GM18951 (cell line): ENCODE measurements around the gene DUSP10.

Experiments
- POLR2A ChIP-seq: IDR thresholded peaks from 4 replicates; pipeline ENCODE4 v1.6.1; 2011; ENCODE audit warnings: mild to moderate bottlenecking; ENCODE audit not compliant: insufficient read length, insufficient read depth; ENCODE audit errors: extremely low read depth
- in situ Hi-C: fragments of 300-500 bp; cut with MboI; formaldehyde crosslinking; loops from one replicate; pipeline ENCODE4 v1.12.0; 2022; ENCODE audit warnings: low sequenced_read_pairs, mixed read lengths, inconsistent platforms; ENCODE audit not compliant: unreplicated experiment

The DUSP10 gene

DNA sequence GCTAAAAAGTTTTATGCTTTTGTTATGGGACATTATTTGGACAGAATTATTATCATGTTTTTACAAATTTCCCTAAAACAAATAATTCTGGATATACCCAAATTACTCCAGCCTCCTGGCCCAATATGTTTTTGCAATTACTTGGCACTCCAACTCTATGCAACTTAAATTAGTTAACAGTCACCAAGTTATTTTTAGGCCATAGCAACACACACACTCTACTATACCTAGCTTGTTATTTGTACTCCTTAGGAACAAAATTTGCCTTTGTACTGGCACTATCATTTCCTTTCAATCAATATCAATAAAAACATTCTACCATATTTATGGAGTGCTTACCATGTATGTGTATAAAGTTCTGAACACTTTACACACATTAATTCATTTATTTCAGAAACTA is 7.7 kb downstream of the DUSP10 start:
- in situ Hi-C loops: no loop called here
- no peak for TF ChIP-seq POLR2A

- in situ Hi-C loops: no loop called here
- TF ChIP-seq POLR2A: no peak
These were observed 9.8 kb downstream of the DUSP10 start for GRCh38 chr1:221732052-221732451.

DNA sequence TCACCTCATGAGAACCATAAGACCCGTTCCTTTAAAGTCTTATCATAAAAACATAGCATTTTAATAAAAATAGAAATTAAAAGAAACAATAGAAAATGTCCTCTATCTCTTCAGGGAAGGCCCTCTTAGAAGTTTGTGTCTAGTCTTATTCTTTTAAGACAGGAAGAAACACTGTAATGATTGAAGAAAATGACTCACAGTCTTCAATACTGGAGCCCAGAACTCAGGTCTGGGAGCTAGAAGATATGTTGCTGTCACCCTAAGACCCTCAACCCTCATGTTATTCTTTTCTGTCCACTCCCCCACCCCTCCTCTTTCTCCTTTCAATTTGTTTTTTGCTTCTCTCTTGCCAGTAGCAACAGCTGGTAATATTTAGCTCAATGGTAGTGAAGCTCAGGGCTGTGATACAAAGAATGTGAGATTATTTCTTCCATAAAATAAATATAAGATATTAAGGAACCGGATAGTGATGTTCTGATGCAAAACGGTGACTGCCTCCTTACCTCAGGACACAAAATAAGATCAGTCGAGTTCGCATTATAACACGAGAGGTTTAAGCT is 12.0 kb downstream of the DUSP10 start:
- no peak for TF ChIP-seq POLR2A
- in situ Hi-C loops: no loop called here

DNA sequence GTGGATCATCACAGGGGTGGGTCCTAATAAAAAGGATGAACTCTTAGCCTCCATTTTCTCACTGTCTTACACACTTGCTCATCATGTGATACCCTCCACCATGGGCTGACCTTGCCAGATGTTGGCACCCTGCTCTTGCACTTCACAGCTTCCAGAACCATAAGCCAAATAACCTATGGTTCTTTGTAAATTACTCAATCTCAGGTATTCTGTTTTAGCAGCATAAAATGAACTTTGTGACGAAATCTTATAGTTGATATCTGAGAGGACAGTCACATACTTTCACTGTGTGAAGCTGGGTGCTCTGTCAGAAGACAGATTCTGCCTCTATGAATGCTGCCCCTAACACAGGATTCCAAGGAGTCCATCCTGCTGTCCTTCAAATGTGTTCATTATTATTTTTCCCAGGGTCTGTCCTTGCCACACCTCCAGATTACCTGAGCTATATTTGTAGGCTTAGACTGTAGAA is 13.8 kb downstream of the DUSP10 start:
- TF ChIP-seq POLR2A: no peak
- in situ Hi-C loops: no loop called here

- TF ChIP-seq POLR2A: no peak
- in situ Hi-C loops: no loop called here
These were observed 14.5 kb downstream of the DUSP10 start for GRCh38 chr1:221727146-221728036.

DNA sequence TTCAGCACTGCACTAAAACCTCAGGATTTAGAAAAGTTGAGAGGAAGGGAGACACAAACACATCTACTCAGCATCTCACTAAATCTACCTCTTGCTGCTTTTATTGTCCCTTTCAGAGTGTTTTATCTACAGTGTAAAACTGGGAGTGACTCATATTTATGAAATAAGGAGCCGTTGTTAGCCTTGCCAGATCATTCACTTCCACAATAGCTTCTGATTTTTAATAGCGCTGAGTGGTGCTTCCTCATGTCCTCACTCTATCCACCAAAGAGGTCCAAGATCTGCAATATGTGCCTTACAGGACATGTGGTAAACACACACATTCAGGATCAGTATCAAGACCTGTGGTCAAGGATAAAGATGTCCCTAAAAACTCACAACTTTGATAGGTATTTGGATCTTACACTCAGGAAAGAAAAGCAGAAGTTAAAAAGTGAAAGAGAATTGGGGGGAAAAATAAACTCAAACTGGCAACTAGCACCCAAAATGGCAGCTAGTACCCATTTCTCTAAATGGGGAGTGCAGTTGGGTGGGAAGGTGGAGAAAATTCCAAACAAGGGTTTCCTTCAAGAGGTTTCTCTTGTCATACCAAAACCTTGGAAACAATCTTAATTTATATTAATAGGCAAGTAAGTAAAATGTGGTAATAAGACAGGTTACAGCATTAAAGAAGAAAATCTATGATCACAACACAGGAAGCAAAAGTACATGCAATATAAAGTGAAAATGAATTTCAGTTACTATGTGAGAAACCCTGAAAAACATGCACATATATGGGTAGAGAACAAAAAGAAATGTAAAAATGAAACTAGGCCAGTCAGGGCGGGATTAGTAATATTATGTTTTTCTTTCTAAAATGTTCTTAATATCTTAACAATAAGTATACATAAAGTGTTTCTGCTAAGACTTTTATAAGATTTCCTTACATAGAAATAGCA is 15.9 kb downstream of the DUSP10 start:
- in situ Hi-C loops: no loop called here
- no peak for TF ChIP-seq POLR2A

GRCh38 chr1:221724931-221725605 is 16.8 kb downstream of the DUSP10 start:
- TF ChIP-seq POLR2A: no peak
- in situ Hi-C loops: no loop called here

- no peak for TF ChIP-seq POLR2A
- in situ Hi-C loops: no loop called here
These were observed 18.0 kb downstream of the DUSP10 start for GRCh38 chr1:221723848-221724236.

- no peak for TF ChIP-seq POLR2A
- in situ Hi-C loops: no loop called here
These were observed 18.7 kb downstream of the DUSP10 start for GRCh38 chr1:221723018-221723847.

DNA sequence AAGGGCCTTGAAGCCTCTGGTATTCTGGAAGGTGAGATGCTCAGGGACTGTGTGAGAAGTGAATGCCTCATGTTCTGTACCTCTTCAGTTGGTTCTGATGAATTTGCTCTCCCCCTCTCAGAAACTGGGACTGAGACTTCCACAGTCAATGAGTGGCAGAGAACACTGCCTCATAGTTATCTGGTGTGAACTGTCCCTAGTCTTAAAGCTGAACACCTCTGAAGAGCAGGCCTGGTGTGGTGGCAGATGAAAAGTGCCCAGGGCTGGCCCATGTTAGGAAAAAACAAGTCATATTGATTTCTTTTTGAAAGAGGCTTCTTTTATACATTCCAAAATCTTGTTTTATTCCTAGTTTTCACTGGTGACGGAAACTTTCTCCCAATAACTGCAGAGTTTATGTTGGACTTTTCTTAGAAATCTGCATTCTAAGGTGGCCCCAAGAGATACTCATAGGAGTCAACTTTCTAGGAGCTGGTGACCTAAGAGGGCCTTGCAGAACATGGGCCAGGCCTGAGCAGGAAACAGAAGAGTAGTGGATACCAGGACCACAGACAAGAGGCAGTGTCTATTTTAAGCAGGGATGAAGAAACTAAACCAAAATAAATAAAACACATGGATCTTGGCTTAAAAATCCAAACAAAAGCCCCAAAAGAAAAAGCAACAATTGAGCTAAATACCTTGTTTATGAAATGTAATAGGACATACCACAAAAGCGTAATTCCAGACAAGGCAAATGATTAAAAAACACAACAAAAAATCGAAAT is 19.5 kb downstream of the DUSP10 start:
- TF ChIP-seq POLR2A: no peak
- in situ Hi-C loops: no loop called here

DNA sequence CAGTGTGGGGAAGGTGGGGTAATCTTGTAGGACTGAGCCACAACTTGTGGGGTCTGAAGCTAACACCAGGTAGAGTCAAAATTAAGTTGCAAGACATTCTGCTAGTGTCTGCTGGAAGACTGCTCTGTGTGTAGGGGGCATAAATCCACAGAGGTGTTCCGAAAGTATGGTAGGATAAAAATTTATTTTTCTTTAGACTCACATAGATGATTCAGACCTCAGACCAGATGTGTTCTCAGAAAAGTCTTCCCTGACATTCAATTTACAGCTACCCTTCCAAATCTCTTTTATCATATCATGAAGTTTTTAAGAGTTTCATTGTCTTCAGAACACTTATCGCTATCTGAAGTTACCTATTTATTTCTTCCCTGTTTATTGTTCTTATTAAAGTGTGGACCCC is 21.3 kb downstream of the DUSP10 start:
- in situ Hi-C loops: no loop called here
- TF ChIP-seq POLR2A: no peak
